NCI-H446 (cell line): Measurements from ENCODE around the gene AP3B2.

Source experiments
- DNase-seq, 2 experiments: peaks; one replicate each; lab custom pipeline; 2025; lab: John Stamatoyannopoulos, UW

AP3B2 gene

GRCh38 chr15:82692171-82692570, 17.5 kb downstream of the AP3B2 start:
- no peak for DNase-seq

- no peak for DNase-seq
Observed at GRCh38 chr15:82689147-82689546, 20.5 kb downstream of the AP3B2 start.

- DNase-seq, result no peak
Observed at GRCh38 chr15:82688691-82689090, 21.0 kb downstream of the AP3B2 start.

GRCh38 chr15:82681371-82681770, 28.3 kb downstream of the AP3B2 start:
- DNase-seq, result no peak

- DNase-seq, result no peak
Observed at GRCh38 chr15:82680200-82681102, 29.2 kb downstream of the AP3B2 start.

DNA sequence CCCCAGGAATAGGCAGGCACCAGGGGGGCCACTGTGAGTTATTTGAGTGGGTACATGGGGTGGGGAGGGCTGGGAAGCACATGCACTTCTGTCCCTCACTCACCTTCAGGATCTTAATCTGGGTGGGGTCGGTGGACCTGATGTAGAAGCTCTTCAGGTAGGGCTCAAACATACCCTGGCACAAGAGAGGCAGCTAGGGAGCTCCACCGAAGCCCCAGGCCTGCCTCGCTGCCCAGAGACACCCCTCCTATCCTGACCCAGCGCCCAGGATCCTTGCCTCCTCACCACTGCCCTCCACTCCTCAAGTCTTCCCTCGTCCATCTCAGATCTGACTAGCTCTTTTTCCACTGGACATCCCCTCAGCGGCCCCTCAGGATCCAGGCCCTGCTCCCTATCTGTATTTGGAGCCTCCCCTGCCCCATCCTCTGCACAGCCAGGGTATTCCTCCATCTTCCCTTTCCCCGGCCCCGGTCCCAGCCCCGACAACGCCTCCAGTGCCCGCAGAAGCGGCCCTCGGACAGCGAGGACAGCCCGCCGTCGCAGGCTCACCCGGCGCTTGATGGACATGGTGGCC, 30.0 kb downstream of the AP3B2 start:
- no peak for DNase-seq

DNA sequence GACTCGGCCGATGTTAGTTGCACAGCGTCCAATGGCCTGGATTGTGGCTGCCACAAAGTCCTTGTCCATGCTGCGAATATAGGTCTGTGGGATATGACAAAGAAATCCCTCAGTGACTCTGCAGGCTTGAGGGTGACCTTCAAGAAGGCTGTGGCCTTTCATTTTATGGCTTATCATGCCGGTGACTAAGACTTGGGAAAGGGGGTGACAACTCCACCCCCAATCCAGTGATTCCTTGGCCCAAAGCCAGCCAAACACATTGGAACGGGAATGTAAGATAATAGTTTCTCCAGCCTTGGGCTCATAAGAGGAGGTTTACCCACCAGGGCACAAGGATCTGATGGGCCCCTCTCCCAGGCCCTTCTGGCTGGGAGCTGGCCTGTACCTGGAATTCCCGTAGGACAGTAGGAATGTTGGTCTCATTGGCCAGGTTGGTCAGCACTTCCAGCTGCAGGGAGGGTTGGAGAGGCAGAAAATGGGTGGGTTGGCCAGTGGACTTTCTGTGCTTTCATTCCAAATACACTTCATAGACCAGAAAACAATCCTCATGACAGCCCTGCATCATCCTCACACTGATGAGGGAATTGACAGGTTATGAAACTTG, 31.9 kb downstream of the AP3B2 start:
- no peak for DNase-seq

DNA sequence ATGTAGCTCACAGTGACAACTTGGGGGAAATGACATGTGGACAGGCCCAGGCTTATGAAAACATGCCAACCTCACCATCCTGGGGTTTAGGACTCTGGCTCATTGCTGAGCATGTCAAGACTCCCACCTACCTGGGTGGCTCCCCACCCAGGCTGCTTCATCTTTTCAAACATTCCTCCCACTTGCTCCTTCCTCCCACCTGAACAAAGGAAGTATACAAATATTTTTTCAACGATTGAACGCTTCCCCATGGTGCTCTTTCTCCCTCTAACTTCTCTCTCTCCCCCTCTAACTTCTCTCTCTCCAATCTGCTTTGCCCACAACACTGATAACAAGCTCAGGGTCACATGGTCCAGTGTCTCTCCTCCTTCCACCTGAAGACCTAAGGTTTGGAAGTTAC, 34.8 kb downstream of the AP3B2 start:
- no peak for DNase-seq

DNA sequence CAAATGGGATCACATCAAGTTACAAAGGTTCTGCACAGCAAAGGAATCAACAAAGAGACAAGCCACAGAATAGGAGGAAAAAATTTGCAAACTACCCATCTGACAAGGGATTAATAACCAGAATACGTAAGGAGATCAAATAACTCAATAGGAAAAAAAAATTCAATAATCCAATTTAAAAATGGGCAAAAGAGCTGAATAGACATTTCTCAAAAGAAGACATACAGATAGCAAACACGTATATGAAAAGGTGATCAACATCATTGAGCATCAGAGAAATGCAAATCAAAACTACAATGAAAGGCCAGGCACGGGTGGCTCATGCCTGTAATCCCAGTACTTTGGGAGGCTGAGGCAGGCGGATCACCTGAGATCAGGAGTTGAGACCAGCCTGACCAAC, 39.0 kb downstream of the AP3B2 start:
- no peak for DNase-seq

- DNase-seq, result no peak
Observed at GRCh38 chr15:82666606-82667005, 43.1 kb downstream of the AP3B2 start.

DNA sequence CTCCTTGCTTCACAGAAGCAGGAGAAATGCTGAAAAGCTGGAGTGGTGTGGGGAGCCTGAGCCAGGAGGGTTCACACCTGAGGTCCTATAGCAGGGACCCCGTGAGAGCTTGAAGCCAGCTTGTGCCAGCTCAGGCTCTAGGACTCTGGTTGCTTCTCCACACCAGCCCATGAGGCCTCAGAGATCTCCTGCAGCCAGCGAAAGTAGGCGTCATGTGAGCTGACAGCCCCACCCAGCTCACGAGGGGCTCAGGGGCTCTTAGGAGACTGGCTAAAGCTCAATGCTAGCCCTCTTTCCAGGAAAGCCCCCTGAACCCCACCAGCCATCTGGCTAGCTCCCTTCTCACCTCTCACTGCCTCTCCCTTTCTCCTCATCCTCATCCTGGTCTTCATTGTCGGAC, 45.7 kb downstream of the AP3B2 start:
- DNase-seq, result no peak

GRCh38 chr15:82663186-82663600, 46.5 kb downstream of the AP3B2 start:
- no peak for DNase-seq

GRCh38 chr15:82662641-82663040, 47.0 kb downstream of the AP3B2 start:
- no peak for DNase-seq

DNA sequence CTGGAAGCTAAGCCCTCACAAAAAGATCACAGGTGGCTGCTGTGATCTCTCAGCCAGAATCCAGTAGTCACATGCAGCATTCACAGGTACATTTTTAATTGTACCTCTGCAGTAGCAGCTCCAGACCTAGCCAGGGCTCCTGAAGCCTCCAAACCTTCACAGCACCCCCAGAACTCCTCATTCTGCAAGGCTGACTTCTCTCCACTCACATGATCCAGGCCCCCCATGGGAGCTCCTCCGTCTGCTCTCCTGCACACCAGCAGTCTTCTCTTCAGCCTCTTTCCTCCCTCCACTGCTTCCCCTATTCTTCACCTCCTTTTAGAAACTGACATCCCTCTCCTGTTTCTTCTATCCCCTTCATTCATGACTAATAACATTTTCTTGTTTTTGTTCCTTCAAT, 49.3 kb downstream of the AP3B2 start:
- DNase-seq, result no peak

GRCh38 chr15:82656641-82657266, 52.9 kb downstream of the AP3B2 start:
- DNase-seq, result no peak

DNA sequence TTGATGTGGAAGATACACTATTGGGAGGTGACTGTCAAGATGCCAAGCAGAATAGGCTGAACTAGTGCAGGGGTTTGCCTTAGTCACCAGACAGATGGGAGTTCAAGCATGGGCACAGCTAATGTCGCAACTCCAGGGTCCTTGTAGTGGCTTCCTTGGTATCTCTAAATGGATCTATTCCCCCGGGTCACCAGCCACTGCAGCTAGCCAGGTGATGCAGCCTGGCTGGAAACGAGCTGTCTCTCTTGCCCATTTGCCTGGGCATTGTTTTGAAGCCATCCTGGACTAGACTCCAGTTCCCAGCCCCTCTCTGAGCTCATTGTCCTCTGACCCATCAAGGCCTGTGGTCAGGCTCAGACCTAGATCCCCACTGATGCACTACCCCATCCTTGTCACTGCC, 54.1 kb downstream of the AP3B2 start:
- DNase-seq, result no peak

DNA sequence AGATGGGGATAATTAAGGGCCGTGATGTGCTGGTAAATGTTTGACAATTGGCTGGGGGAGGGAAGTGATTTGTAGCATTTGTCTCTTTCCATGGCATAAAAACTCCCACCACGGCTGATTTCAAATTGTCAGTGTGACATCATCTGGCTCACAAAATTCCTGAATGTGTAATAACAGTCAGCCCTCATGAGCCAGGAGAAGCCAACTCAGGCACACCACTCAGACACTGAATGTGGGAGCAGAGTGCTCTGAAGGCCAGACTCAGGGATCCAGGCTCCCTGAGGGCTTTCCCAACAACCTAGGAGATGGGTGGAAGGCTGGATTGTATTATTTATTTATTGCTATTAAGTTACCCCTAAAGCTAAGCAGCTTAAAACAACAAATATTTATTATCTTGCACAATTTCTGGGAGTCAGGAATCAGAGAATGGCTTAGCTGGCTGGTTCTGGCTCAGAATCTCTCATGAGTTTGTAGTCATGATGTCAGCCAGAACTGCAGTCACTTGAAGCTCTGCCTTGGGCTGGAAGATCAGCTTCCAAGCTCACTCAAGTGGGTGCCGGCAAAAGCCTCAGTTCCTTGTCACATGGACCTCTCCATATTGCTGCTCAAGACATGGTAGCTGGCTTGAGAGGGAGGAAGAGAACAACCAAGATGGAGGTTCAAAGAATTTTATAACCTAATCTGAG, 56.0 kb downstream of the AP3B2 start:
- DNase-seq, result no peak

DNA sequence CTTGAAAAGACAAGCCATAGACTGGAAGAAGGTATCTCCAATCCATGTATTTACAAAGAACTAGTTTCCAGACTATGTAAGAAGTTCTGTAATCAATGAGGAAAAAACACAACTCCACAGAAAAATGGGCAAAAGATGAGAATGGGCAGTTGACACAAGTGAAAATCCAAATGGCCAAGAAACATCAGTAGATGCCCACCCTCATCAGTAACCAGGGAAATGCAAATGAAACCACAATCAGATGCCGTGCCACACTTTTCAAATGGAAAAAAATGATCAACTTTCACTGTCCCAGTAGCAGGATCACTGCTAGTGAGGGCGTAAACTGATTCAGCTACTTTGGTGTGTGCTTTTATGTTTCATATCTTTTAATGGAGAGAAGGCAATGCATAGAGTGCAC, 58.0 kb downstream of the AP3B2 start:
- DNase-seq, result no peak

DNA sequence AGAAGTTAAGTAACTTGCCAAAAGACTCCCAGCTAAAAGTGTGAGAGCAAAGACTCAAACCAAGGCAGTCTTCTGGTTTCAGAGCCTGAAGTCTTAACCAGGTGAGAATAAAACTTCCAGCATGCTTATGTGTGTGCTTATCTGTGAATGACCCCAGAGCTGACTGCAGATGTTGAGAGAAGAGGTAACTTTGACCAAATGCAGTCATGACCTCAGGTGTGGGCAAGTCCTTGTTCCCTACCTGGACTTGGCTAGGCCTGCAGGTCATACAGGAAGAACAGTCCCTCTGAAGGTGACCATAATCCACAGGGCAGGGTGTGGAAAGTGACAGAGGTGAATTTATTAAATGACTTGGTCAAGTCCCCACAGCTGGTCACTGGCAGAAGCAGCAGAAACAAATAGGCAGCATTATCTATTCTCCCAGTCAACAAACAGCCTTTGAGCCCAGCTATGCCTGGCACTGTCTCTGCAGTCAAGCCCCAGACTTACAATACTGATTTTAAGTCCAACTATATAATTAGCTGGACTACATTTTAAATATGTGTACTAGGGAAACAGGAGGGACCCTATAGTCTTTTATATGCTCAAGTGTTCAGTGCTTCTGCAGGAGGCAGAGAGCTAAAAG, 59.5 kb downstream of the AP3B2 start:
- no peak for DNase-seq

GRCh38 chr15:82649226-82649999, 60.3 kb downstream of the AP3B2 start:
- no peak for DNase-seq
